ENCODE results near the gene ZNF211.

DNA sequence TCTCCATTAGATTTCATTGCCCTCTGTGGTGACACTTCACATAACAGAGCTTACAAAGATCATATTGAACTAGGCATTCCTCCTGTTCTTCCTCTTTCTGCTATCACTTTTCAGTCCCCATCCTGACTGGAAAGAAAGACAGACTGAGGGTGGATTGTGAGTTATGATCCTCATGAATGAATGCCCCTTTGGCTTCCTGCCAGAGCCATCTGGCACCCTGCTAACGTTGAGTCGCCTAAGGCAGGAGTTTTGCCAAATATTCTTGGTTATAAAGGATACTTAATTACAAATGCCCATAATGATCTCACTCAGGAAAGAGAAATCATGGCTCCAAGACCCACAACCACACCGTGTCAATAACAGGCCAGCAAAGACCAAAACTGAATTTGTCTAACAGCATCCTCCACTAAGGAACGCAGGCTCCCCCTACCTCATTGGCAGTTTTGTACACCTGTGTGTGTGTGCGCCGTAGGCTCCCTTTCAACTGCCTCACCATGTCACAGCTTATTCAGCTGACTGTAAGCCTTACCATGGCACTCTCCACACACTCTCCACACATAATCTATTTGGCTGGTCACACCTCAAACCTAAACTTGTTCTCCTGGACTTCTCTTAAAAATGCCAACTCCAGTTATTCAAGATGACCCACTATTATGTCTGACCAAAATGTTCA lies 15.5 kb downstream of the ZNF211 start:
- TF ChIP-seq ESRRG (CRISPR knock-in tag; IDR thresholded peaks at IDR 0.05), result no peak
- TF ChIP-seq BACH2 (CRISPR knock-in tag; IDR thresholded peaks at IDR 0.05; ENCODE audit: borderline replicate concordance), result no peak
- no peak for TF ChIP-seq PPARA (CRISPR knock-in tag; IDR thresholded peaks at IDR 0.05; ENCODE audit: borderline replicate concordance)
- TF ChIP-seq PATZ1 (CRISPR knock-in tag; IDR thresholded peaks at IDR 0.05; ENCODE audit: borderline replicate concordance), result no peak
- no peak for TF ChIP-seq ZNF565 (CRISPR knock-in tag; conservative IDR thresholded peaks at IDR 0.05; ENCODE audit: low read depth)
- TF ChIP-seq ARNTL (CRISPR knock-in tag; IDR thresholded peaks at IDR 0.05; ENCODE audit: borderline replicate concordance, low read depth), result no peak
- TF ChIP-seq, protein P1, sequence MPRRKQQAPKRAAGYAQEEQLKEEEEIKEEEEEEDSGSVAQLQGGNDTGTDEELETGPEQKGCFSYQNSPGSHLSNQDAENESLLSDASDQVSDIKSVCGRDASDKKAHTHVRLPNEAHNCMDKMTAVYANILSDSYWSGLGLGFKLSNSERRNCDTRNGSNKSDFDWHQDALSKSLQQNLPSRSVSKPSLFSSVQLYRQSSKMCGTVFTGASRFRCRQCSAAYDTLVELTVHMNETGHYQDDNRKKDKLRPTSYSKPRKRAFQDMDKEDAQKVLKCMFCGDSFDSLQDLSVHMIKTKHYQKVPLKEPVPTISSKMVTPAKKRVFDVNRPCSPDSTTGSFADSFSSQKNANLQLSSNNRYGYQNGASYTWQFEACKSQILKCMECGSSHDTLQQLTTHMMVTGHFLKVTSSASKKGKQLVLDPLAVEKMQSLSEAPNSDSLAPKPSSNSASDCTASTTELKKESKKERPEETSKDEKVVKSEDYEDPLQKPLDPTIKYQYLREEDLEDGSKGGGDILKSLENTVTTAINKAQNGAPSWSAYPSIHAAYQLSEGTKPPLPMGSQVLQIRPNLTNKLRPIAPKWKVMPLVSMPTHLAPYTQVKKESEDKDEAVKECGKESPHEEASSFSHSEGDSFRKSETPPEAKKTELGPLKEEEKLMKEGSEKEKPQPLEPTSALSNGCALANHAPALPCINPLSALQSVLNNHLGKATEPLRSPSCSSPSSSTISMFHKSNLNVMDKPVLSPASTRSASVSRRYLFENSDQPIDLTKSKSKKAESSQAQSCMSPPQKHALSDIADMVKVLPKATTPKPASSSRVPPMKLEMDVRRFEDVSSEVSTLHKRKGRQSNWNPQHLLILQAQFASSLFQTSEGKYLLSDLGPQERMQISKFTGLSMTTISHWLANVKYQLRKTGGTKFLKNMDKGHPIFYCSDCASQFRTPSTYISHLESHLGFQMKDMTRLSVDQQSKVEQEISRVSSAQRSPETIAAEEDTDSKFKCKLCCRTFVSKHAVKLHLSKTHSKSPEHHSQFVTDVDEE (CRISPR knock-in tag; IDR thresholded peaks at IDR 0.05), result no peak
- no peak for TF ChIP-seq RARB (CRISPR knock-in tag; IDR thresholded peaks at IDR 0.05)
- no peak for TF ChIP-seq TOX (CRISPR knock-in tag; IDR thresholded peaks at IDR 0.05; ENCODE audit: borderline replicate concordance)
- TF ChIP-seq, protein P2, sequence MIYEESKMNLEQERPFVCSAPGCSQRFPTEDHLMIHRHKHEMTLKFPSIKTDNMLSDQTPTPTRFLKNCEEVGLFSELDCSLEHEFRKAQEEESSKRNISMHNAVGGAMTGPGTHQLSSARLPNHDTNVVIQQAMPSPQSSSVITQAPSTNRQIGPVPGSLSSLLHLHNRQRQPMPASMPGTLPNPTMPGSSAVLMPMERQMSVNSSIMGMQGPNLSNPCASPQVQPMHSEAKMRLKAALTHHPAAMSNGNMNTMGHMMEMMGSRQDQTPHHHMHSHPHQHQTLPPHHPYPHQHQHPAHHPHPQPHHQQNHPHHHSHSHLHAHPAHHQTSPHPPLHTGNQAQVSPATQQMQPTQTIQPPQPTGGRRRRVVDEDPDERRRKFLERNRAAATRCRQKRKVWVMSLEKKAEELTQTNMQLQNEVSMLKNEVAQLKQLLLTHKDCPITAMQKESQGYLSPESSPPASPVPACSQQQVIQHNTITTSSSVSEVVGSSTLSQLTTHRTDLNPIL (CRISPR knock-in tag; IDR thresholded peaks at IDR 0.05; ENCODE audit: low read depth), result no peak
- TF ChIP-seq ZNF70 (CRISPR knock-in tag; IDR thresholded peaks at IDR 0.05), result no peak
- no peak for TF ChIP-seq GLIS3 (CRISPR knock-in tag; IDR thresholded peaks at IDR 0.05)
- TF ChIP-seq TCF4 (CRISPR knock-in tag; IDR thresholded peaks at IDR 0.05; ENCODE audit: borderline replicate concordance), result no peak
